HL-60 (cell line): ENCODE results near the gene TIMM44.

Experiments used
- POLR2AphosphoS5 ChIP-seq: IDR thresholded peaks from 2 replicates; pipeline ENCODE4 v1.6.1; 2012; ENCODE audit warnings: low read depth
- TF ChIP-seq, protein P1 (sequence below): IDR thresholded peaks from one replicate; pipeline ENCODE4 v1.5.1; 2011; ENCODE audit warnings: low read length, control low read depth, inconsistent platforms; ENCODE audit not compliant: insufficient read depth
- TF ChIP-seq, protein P2 (sequence below): IDR thresholded peaks from 2 replicates; pipeline ENCODE4 v1.6.1; 2012; ENCODE audit warnings: low read depth; ENCODE audit not compliant: insufficient replicate concordance

DNA sequence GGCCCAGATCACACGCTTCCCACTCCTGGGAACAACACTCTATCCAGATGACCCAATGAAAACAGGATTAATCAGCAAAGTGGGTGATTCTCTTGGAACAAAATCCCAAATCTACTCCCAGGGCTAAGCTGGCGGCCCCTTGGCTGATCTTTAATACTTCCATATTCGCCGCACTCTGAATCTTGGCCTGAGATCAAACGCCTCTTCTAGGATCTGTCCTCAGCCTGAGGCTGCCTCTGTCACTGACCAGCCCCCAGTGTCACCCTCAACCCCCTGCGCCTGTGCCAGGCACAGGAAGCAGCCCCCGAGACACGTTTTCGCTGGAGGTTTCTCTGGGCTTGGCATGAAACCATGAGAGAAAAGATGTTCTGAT, 15.1 kb downstream of the TIMM44 start:
- TF ChIP-seq, protein P1, sequence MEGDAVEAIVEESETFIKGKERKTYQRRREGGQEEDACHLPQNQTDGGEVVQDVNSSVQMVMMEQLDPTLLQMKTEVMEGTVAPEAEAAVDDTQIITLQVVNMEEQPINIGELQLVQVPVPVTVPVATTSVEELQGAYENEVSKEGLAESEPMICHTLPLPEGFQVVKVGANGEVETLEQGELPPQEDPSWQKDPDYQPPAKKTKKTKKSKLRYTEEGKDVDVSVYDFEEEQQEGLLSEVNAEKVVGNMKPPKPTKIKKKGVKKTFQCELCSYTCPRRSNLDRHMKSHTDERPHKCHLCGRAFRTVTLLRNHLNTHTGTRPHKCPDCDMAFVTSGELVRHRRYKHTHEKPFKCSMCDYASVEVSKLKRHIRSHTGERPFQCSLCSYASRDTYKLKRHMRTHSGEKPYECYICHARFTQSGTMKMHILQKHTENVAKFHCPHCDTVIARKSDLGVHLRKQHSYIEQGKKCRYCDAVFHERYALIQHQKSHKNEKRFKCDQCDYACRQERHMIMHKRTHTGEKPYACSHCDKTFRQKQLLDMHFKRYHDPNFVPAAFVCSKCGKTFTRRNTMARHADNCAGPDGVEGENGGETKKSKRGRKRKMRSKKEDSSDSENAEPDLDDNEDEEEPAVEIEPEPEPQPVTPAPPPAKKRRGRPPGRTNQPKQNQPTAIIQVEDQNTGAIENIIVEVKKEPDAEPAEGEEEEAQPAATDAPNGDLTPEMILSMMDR = no peak
- TF ChIP-seq, protein P2, sequence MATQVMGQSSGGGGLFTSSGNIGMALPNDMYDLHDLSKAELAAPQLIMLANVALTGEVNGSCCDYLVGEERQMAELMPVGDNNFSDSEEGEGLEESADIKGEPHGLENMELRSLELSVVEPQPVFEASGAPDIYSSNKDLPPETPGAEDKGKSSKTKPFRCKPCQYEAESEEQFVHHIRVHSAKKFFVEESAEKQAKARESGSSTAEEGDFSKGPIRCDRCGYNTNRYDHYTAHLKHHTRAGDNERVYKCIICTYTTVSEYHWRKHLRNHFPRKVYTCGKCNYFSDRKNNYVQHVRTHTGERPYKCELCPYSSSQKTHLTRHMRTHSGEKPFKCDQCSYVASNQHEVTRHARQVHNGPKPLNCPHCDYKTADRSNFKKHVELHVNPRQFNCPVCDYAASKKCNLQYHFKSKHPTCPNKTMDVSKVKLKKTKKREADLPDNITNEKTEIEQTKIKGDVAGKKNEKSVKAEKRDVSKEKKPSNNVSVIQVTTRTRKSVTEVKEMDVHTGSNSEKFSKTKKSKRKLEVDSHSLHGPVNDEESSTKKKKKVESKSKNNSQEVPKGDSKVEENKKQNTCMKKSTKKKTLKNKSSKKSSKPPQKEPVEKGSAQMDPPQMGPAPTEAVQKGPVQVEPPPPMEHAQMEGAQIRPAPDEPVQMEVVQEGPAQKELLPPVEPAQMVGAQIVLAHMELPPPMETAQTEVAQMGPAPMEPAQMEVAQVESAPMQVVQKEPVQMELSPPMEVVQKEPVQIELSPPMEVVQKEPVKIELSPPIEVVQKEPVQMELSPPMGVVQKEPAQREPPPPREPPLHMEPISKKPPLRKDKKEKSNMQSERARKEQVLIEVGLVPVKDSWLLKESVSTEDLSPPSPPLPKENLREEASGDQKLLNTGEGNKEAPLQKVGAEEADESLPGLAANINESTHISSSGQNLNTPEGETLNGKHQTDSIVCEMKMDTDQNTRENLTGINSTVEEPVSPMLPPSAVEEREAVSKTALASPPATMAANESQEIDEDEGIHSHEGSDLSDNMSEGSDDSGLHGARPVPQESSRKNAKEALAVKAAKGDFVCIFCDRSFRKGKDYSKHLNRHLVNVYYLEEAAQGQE = no peak
- TF ChIP-seq POLR2AphosphoS5 = no peak
